Endodermal cell (in vitro differentiated cells): ENCODE measurements around the gene ZNF281. TPM values are rescaled to one million over a fixed set of nuclear protein-coding genes. Genes with fewer than 3 reads are reported as not detected.

Experiments used
- DNase-seq: peaks from one replicate; pipeline ENCODE4 v3.0.0-alpha.2; 2017
- H3K27ac ChIP-seq: 2 replicates; pipeline ENCODE4 v1.5.1; 2013; ENCODE audit warnings: mild to moderate bottlenecking, low read depth, low read length, moderate library complexity
- H3K27me3 ChIP-seq: 2 replicates; pipeline ENCODE4 v1.6.1; 2013; ENCODE audit warnings: mild to moderate bottlenecking, low read length, moderate library complexity; ENCODE audit not compliant: insufficient read depth, control insufficient read depth, poor library complexity, severe bottlenecking
- H3K36me3 ChIP-seq: 2 replicates; pipeline ENCODE4 v1.7.0; 2013; ENCODE audit warnings: mild to moderate bottlenecking, low read length, moderate library complexity; ENCODE audit not compliant: control insufficient read depth, insufficient read depth
- H3K4me1 ChIP-seq: one replicate; pipeline ENCODE4 v1.7.0; 2013; ENCODE audit warnings: low read length; ENCODE audit not compliant: control insufficient read depth, insufficient read depth
- H3K4me3 ChIP-seq: 2 replicates; pipeline ENCODE4 v1.5.1; 2013; ENCODE audit warnings: mild to moderate bottlenecking, low read length, moderate library complexity
- H3K9ac ChIP-seq: 2 replicates; pipeline ENCODE4 v1.6.1; 2013; ENCODE audit warnings: mild to moderate bottlenecking, low read length, moderate library complexity; ENCODE audit not compliant: poor library complexity, severe bottlenecking; ENCODE audit errors: extremely low read depth
- H3K9me3 ChIP-seq: 2 replicates; pipeline ENCODE4 v1.6.1; 2013; ENCODE audit warnings: mild to moderate bottlenecking, low read length, moderate library complexity; ENCODE audit not compliant: control insufficient read depth
- H3K27ac Mint-ChIP-seq: 2 replicates; pipeline ENCODE4 v1.8.0; 2020; ENCODE audit warnings: mixed read lengths
- H3K27me3 Mint-ChIP-seq: 2 replicates; pipeline ENCODE4 v1.8.0; 2021; ENCODE audit warnings: mild to moderate bottlenecking, mixed read lengths; ENCODE audit not compliant: insufficient read depth
- H3K36me3 Mint-ChIP-seq: 2 replicates; pipeline ENCODE4 v1.8.0; 2020; ENCODE audit warnings: low read depth, mixed read lengths
- H3K4me1 Mint-ChIP-seq: 2 replicates; pipeline ENCODE4 v1.8.0; 2020; ENCODE audit warnings: mixed read lengths
- H3K4me3 Mint-ChIP-seq: 2 replicates; pipeline ENCODE4 v1.8.0; 2020; ENCODE audit warnings: mild to moderate bottlenecking, moderate library complexity, mixed read lengths
- H3K9me3 Mint-ChIP-seq: 2 replicates; pipeline ENCODE4 v1.8.0; 2020; ENCODE audit warnings: mild to moderate bottlenecking, mixed read lengths
- WGBS, 2 experiments: methylation state at CpG; one replicate each; pipeline versions ENCODE4 v1.1.5 to v1.1.7; 2013; ENCODE audit warnings: missing lambda C conversion rate in 2 of 2, mixed read lengths in 1 of 2; ENCODE audit not compliant: insufficient coverage in 1 of 2, insufficient read length in 1 of 2; 5-methylcytosine and 5-hydroxymethylcytosine counted together
- total RNA-seq, 2 donors: library from RNA; stranded (reverse); fragmentation: NEBNext Ultra II Directional in 1 of 2; extraction: Animal tissue kit (Norgen Biotek cat#: 25700) in 1 of 2; gene quantifications; 2 replicates in 1 of 2; 3 replicates in 1 of 2; pipeline ENCODE4 v1.2.1, GENCODE V29; 2021
- TF ChIP-seq, protein P1 (sequence below): fragments of 200-600 bp; sonication (generic); conservative IDR thresholded peaks from 2 replicates; pipeline ENCODE4 v1.5.0; 2021; ENCODE audit warnings: antibody characterized with exemption, mild to moderate bottlenecking

ZNF281 gene
- total RNA-seq, 2 donors from 2014 or later = 51.7 to 61.1 TPM

DNA sequence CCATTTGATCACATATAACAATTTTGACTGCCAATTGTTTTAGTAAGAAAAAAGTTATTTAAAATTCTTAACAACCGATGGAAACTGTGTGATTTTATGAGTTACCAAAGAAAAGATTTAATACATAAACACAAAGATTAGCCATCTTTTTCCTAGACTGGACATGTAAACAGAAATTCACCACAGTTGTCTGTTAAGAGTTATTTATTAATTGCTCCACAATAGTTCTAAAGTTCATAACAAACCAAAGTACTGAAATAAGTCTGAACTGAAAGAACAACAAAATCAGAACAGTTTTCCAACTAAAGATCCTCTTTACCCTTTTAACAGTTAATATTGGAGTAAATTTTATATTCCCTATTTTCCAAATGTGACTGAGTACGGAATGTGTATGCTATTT, 8.6 kb downstream of the ZNF281 start:
- Histone ChIP-seq H3K27me3 (no peaks in the 10 kb centered on the region), H3K36me3 (peaks cover 80% of the 10 kb centered on the region), H3K9ac (no peak overlapping the region), H3K4me1 (peaks cover 2% of the 10 kb centered on the region), H3K27ac (no peak overlapping the region), H3K9me3 (no peaks in the 10 kb centered on the region), H3K4me3 (peak overlapping the region; percentile 7)
- Mint-ChIP-seq H3K27ac (no peak overlapping the region), H3K27me3 (no peaks in the 10 kb centered on the region), H3K9me3 (no peaks in the 10 kb centered on the region), H3K4me3 (no peak overlapping the region), H3K4me1 (peaks cover 38% of the 10 kb centered on the region), H3K36me3 (peaks cover 42% of the 10 kb centered on the region)
- no peak for DNase-seq
- 86 to 100% methylated on average over 1 of the region's 2 CpGs for WGBS, 2 experiments
- TF ChIP-seq, protein P1, sequence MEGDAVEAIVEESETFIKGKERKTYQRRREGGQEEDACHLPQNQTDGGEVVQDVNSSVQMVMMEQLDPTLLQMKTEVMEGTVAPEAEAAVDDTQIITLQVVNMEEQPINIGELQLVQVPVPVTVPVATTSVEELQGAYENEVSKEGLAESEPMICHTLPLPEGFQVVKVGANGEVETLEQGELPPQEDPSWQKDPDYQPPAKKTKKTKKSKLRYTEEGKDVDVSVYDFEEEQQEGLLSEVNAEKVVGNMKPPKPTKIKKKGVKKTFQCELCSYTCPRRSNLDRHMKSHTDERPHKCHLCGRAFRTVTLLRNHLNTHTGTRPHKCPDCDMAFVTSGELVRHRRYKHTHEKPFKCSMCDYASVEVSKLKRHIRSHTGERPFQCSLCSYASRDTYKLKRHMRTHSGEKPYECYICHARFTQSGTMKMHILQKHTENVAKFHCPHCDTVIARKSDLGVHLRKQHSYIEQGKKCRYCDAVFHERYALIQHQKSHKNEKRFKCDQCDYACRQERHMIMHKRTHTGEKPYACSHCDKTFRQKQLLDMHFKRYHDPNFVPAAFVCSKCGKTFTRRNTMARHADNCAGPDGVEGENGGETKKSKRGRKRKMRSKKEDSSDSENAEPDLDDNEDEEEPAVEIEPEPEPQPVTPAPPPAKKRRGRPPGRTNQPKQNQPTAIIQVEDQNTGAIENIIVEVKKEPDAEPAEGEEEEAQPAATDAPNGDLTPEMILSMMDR = no peak

GRCh38 chr1:200400556-200400955, 9.3 kb downstream of the ZNF281 start:
- Mint-ChIP-seq H3K27me3 (no peaks in the 10 kb centered on the region), H3K4me1 (peaks cover 35% of the 10 kb centered on the region), H3K36me3 (peaks cover 35% of the 10 kb centered on the region), H3K27ac (no peak overlapping the region), H3K4me3 (no peak overlapping the region), H3K9me3 (no peaks in the 10 kb centered on the region)
- no peak overlapping the region for H3K27ac ChIP-seq
- TF ChIP-seq, protein P1 = no peak
- no peak for DNase-seq
- H3K4me3 ChIP-seq = no peak overlapping the region
- H3K9ac ChIP-seq = no peak overlapping the region
- H3K36me3 ChIP-seq = peaks cover 73% of the 10 kb centered on the region
- H3K27me3 ChIP-seq = no peaks in the 10 kb centered on the region
- 95% methylated on average over 2 of the region's 2 CpGs for WGBS, 2 experiments
- H3K4me1 ChIP-seq = peaks cover 2% of the 10 kb centered on the region
- H3K9me3 ChIP-seq = no peaks in the 10 kb centered on the region

DNA sequence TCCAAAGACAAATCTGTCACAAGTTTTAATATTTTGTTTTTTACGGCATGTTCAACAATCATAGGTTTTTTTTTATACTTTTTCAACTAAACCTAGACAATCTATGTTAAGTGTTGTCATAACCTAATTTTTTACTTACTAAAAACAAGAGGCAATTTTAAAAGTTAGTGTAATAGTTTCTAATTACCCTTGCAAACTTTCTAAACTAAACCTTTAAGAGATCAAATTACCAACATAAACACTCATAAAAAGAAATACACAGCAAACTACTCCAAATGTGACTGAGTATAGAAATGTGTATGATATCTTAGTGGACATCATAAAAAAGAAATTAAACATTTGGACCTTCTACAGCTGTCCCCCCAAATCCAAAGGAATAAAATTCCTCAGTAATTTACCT, 10.0 kb downstream of the ZNF281 start:
- no peak overlapping the region for H3K27ac Mint-ChIP-seq
- TF ChIP-seq, protein P1 = no peak
- H3K27ac ChIP-seq = no peak overlapping the region
- no peak overlapping the region for H3K4me3 Mint-ChIP-seq
- peaks cover 37% of the 10 kb centered on the region for H3K4me1 Mint-ChIP-seq
- H3K9me3 ChIP-seq = no peaks in the 10 kb centered on the region
- no peak overlapping the region for H3K4me3 ChIP-seq
- H3K36me3 Mint-ChIP-seq = peaks cover 29% of the 10 kb centered on the region
- no peak overlapping the region for H3K9ac ChIP-seq
- H3K36me3 ChIP-seq = peaks cover 66% of the 10 kb centered on the region
- no peak for DNase-seq
- no peaks in the 10 kb centered on the region for H3K27me3 Mint-ChIP-seq
- WGBS, 2 experiments = 100% methylated on average over 1 of the region's 1 CpG
- H3K4me1 ChIP-seq = peaks cover 2% of the 10 kb centered on the region
- no peaks in the 10 kb centered on the region for H3K9me3 Mint-ChIP-seq
- H3K27me3 ChIP-seq = no peaks in the 10 kb centered on the region
